Small intestine (tissue), 7 donors: Measurements from ENCODE around the gene EPN2. TPM values are rescaled to one million over a fixed set of nuclear protein-coding genes. Genes with fewer than 3 reads are reported as not detected.

Source experiments
- DNase-seq, 2 donors: peaks; one replicate each; pipeline versions ENCODE4 v3.0.0 to v3.0.0-alpha.2; 2013
- FAIRE-seq: peaks from 2 replicates; lab custom pipeline; 2012; peaks lifted over from hg19 to GRCh38; lab: Jason Lieb, UNC
- H3K27ac ChIP-seq, 3 donors: one replicate each; pipeline ENCODE4 v1.5.1; 2013; ENCODE audit warnings: low read length in 2 of 3, mild to moderate bottlenecking in 2 of 3, control low read depth in 1 of 3, inconsistent platforms in 1 of 3, low read depth in 1 of 3, moderate library complexity in 1 of 3
- H3K27me3 ChIP-seq, 3 donors: one replicate each; pipeline ENCODE4 v1.6.1; 2013; ENCODE audit warnings: low read length in 3 of 3, inconsistent platforms in 1 of 3; ENCODE audit not compliant: control insufficient read depth in 3 of 3, insufficient read depth in 3 of 3
- H3K36me3 ChIP-seq, 3 donors: one replicate each; pipeline ENCODE4 v1.6.1; 2013; ENCODE audit warnings: low read length in 3 of 3, inconsistent platforms in 1 of 3, low read depth in 1 of 3, mild to moderate bottlenecking in 1 of 3, moderate library complexity in 1 of 3; ENCODE audit not compliant: control insufficient read depth in 3 of 3, insufficient read depth in 2 of 3
- H3K4me1 ChIP-seq, 3 donors: one replicate each; pipeline ENCODE4 v1.6.1; 2013; ENCODE audit warnings: low read length in 2 of 3, inconsistent platforms in 1 of 3, low read depth in 1 of 3, mild to moderate bottlenecking in 1 of 3, moderate library complexity in 1 of 3; ENCODE audit not compliant: control insufficient read depth in 3 of 3, insufficient read depth in 2 of 3
- H3K4me3 ChIP-seq, 3 donors: one replicate each; pipeline ENCODE4 v1.5.1; 2013; ENCODE audit warnings: low read length in 3 of 3, control low read depth in 1 of 3, inconsistent platforms in 1 of 3, low read depth in 1 of 3, mild to moderate bottlenecking in 1 of 3, moderate library complexity in 1 of 3
- H3K9me3 ChIP-seq, 2 donors: one replicate each; pipeline ENCODE4 v1.6.1; 2013; ENCODE audit warnings: low read depth in 1 of 2, low read length in 1 of 2; ENCODE audit not compliant: control insufficient read depth in 2 of 2, insufficient read depth in 1 of 2
- WGBS, 3 donors: extraction: QIAGEN DNeasy Blood & Tissue Kit; methylation state at CpG; one replicate each; pipeline ENCODE4 v1.1.7; 2013; 5-methylcytosine and 5-hydroxymethylcytosine counted together
- polyA plus RNA-seq, 4 donors: library from polyadenylated mRNA; stranded (reverse) in 3 of 4; unstranded in 1 of 4; fragments of 200-250 nt in 3 of 4; fragments of 120-200 nt in 1 of 4; gene quantifications; one replicate each; pipeline versions ENCODE4 v1.2.1 to v1.2.3, GENCODE V29; 2013
- donor health status: healthy with polysubstance abuse.
- donor health status: control.
- donor health status: control.
- donor health status: Bipolar disorder and iron deficiency.
- donor health status: healthy.

Gene EPN2
- polyA plus RNA-seq, 4 donors, result 4.2 to 23.7 (median 10.0) TPM

DNA sequence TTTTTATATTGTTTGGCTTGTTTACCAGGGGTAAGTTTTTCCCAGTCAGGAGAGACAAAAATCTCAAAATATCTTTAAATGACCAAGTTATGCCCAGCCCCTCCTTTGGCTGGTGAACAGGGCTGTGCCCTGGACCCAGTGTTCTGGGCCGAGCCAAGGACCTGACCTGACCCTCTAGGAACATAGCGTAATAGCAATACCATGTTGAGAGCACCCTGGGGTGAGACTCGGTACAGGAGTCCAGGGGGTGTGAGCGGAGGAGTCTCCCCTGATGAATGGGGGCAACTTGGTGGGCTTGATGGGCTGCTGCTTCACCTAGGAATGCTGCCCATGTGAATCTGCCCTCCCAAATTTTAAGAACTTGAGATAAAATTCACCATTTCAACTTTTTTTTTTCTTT is 77.9 kb downstream of the EPN2 start:
- H3K27me3 ChIP-seq, result no peaks in the 10 kb centered on the region
- peaks cover 0 to 63% (median 0%) of the 10 kb centered on the region in 3 donors for H3K36me3 ChIP-seq
- 96 to 100% (median 97%) methylated on average over 4 of the region's 4 CpGs for WGBS, 3 donors
- no peak overlapping the region for H3K27ac ChIP-seq
- FAIRE-seq, result no peak
- no peaks in the 10 kb centered on the region for H3K9me3 ChIP-seq
- no peak for DNase-seq
- no peak overlapping the region for H3K4me3 ChIP-seq
- H3K4me1 ChIP-seq, result peaks cover 0 to 15% (median 0%) of the 10 kb centered on the region in 3 donors

DNA sequence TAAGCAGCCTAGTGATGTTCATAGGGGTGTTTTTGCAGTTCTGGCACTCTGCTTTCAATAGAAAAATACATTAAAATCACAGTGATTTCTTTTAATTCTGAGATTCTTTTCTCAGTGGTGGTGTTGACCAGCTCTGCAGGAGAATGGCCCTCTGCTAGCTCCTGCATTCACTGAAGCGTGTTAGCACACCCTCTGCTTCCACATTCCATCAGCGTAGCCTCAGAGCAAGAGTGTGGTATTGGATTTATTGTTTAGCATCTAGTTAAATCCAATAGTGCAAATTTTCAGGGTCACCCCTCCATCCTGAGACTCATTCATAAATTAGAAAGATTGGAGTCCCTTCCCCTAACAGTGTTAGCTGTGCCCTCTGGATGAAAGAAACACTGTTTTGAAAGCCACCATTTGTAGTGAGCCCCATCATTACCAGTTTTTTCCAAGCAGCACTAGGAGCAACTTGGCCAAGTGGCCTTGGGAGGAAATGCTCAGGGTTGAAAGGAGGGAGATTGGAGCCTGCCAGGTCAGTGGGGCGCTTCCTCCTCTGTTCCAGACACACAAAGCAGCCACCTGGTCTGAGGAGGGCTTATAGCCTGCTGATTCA is 79.7 kb downstream of the EPN2 start:
- Histone ChIP-seq H3K27me3 (no peaks in the 10 kb centered on the region), H3K9me3 (no peaks in the 10 kb centered on the region), H3K36me3 (peaks cover 0 to 68% (median 0%) of the 10 kb centered on the region in 3 donors), H3K27ac (peak overlapping the region in 2 of 3 donors; percentile 41 to 74), H3K4me3 (no peak overlapping the region), H3K4me1 (peaks cover 0 to 15% (median 0%) of the 10 kb centered on the region in 3 donors)
- 65 to 75% (median 71%) methylated on average over 3 of the region's 3 CpGs for WGBS, 3 donors
- no peak for DNase-seq
- no peak for FAIRE-seq

DNA sequence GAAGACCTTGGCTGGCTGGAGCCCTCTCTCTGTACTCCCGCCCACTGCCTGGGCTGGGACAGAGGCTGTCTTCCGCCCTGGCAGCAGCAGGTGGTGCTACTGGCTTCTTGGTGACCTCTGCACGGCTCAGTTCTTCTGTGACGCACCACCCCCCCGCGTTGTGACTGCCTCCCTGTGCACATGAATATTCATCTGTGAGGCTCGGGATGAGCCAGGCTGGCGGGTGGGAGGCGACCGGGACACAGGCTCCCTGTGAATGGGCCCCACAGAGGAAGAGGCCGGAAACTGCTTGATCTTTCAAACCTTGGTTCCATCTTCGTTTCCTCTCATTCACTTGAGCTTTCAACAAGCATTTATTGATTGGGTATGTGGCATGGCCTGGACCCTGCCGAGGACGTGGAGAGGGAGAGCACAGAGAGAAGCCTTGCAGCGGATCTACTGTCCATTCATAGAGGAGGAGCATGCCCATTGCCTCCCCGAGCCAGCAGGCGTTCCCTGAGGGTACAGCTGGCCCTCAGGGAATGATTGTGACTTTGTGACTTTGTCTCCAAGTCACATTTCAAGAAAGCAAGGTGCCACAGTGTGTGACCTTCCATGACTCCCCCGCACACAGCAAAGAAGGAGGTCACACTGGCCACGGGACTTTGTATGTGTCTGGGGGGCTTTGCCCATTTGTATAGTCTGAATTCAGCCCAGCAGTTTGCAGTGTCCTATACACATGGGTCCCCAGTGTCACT is 80.4 kb downstream of the EPN2 start:
- WGBS, 3 donors, result 24 to 49% (median 39%) methylated on average over 19 of the region's 19 CpGs
- Histone ChIP-seq H3K27ac (peak overlapping the region in 2 of 3 donors; percentile 41 to 74), H3K9me3 (no peaks in the 10 kb centered on the region), H3K4me3 (peak overlapping the region in 1 of 3 donors; percentile 19), H3K27me3 (no peaks in the 10 kb centered on the region), H3K36me3 (peaks cover 0 to 66% (median 0%) of the 10 kb centered on the region in 3 donors), H3K4me1 (peaks cover 0 to 15% (median 0%) of the 10 kb centered on the region in 3 donors)
- DNase-seq (peak; percentile 83 to 93), FAIRE-seq (no peak)

DNA sequence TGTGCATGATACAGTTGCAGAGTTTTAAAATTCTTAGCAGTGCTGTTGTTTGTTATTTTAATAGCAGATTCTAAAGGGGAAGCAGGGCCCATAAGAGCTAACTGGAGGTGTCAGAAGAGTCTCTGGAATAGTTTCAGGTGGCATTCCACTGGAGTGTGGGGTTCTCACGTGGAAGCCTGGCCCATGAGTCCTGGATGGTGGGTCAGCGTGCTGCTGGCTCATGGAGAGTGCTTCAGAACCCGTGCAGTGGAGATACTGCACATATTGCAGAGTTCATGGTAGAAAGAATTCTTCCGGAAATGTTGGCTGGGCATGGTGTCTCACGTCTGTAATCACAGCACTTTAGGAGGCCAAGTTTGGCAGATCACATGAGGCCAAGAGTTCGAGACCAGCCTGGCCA is 81.4 kb downstream of the EPN2 start:
- Histone ChIP-seq H3K36me3 (peaks cover 0 to 60% (median 0%) of the 10 kb centered on the region in 3 donors), H3K27me3 (no peaks in the 10 kb centered on the region), H3K4me1 (peaks cover 0 to 15% (median 0%) of the 10 kb centered on the region in 3 donors), H3K27ac (no peak overlapping the region), H3K9me3 (no peaks in the 10 kb centered on the region), H3K4me3 (no peak overlapping the region)
- FAIRE-seq (no peak), DNase-seq (no peak)
- WGBS, 3 donors, result 86 to 89% (median 86%) methylated on average over 6 of the region's 6 CpGs

DNA sequence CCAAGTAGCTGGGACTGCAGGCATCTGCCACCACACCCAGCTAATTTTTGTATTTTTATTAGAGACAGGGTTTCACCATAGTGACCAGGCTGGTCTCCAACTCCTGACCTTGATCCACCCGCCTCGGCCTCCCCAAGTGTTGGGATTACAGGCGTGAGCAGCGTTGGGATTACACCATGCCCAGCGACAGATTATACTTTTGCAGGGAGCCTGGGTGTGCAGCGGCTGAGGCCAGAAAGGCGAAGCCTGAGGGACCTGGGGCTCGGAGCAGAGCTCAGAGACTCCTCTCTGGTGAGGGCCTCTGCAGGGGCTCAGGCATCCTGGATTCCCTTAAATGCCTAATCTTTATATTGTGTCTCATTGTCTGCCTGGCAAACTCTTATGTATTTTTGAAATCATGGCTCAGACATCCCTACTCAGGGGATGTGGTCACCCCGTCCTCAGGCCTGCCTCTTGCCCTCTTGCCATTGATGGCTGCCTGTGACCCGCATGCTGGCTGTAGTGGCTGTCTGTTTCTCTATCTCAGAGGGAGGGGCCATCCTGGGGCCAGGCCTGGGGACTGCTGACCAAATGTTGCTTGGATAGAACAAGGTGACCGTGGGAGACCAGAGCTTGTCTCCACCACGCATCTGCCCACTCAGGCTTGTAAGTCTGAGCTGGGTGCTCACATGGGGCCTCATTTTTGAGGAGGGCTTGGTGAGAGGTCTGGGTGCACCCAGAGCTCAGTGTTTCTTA is 82.8 kb downstream of the EPN2 start:
- Histone ChIP-seq H3K4me3 (no peak overlapping the region), H3K27ac (no peak overlapping the region), H3K36me3 (peaks cover 0 to 48% (median 0%) of the 10 kb centered on the region in 3 donors), H3K9me3 (peaks cover 0 to 3% of the 10 kb centered on the region in 2 donors), H3K27me3 (no peaks in the 10 kb centered on the region), H3K4me1 (peaks cover 0 to 15% (median 0%) of the 10 kb centered on the region in 3 donors)
- FAIRE-seq (no peak), DNase-seq (no peak)
- WGBS, 3 donors, result 89 to 93% (median 92%) methylated on average over 12 of the region's 12 CpGs

DNA sequence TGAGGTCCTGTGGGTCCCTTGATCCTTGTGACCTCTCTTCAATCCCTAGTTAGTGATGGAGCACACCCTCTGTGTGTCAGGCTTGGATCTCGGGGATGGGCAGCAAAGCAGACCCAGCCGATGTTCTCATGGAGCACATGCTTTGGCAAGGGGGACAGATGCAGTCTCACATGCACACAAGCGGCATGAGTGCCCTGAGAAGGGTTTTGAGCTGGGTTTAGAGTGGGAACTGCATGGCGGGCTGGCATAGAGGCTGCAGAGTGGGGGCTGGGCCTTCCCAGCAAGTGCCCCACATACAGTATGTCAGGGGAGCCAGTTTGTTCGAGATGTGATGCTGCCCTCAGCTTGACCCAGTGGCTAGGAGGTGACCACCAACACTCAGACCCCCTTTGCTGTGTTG is 83.7 kb downstream of the EPN2 start:
- H3K27ac ChIP-seq, result no peak overlapping the region
- DNase-seq (no peak), FAIRE-seq (no peak)
- peaks cover 0 to 6% of the 10 kb centered on the region in 2 donors for H3K9me3 ChIP-seq
- H3K36me3 ChIP-seq, result peaks cover 0 to 41% (median 0%) of the 10 kb centered on the region in 3 donors
- peaks cover 0 to 15% (median 0%) of the 10 kb centered on the region in 3 donors for H3K4me1 ChIP-seq
- H3K4me3 ChIP-seq, result no peak overlapping the region
- 91 to 93% (median 91%) methylated on average over 5 of the region's 5 CpGs for WGBS, 3 donors
- no peaks in the 10 kb centered on the region for H3K27me3 ChIP-seq

DNA sequence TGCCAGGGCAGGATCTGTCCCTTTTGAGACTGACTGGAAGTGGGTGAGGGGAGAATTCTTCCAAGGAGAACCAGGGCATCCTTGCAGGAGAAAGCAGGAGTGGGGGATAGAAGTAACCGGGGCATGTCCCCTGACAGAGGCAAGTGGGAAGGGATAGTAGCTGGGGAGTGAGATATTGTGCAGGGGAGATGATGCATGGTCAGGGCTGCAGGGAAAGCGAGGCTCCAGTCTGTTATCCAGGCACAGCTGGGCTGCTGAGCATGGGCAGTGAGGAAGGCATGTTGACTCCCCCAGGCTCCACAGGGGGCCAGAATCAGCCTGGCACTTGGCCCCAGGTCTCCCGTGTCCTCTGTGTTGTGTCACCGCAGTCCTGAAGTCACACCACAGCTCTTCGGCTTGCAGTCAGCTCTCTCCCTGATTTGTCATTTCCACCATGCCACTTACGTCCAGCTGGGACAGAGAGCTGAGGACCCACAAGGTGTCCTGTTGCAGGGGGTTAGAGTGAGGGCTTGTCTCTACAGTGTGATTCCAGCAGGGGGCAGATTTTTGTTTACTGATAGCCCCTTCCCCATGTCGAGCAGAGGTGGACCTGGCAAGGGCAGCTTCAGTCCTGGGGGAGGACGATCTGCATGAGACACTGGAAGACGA is 84.4 kb downstream of the EPN2 start:
- Histone ChIP-seq H3K36me3 (peaks cover 0 to 38% (median 0%) of the 10 kb centered on the region in 3 donors), H3K27ac (no peak overlapping the region), H3K9me3 (peaks cover 0 to 6% of the 10 kb centered on the region in 2 donors), H3K4me1 (peaks cover 0 to 15% (median 0%) of the 10 kb centered on the region in 3 donors), H3K27me3 (no peaks in the 10 kb centered on the region), H3K4me3 (no peak overlapping the region)
- DNase-seq, result no peak
- 86 to 90% (median 88%) methylated on average over 9 of the region's 9 CpGs for WGBS, 3 donors
- FAIRE-seq, result no peak

DNA sequence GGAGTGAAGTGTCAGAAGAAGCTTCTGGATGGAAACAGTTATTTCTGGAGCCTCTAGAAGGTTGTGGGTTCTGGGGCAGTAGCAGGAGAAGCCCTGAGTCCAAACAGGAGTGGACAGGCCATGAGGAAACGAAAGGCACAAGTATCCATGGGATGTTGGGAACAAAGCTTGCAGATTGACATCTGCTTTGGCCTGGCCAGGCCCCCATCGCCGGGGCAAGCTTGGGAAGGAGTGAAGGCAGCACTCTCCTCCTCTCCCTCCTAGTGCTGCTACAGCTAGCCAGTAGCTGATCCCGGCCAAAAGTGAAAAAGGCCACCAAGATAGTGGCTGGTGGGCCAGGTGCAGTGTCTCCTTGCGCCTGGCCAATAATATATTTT is 85.0 kb downstream of the EPN2 start:
- Histone ChIP-seq H3K27me3 (no peaks in the 10 kb centered on the region), H3K4me3 (no peak overlapping the region), H3K4me1 (peaks cover 0 to 10% (median 0%) of the 10 kb centered on the region in 3 donors), H3K36me3 (peaks cover 0 to 37% (median 0%) of the 10 kb centered on the region in 3 donors), H3K9me3 (peaks cover 0 to 6% of the 10 kb centered on the region in 2 donors), H3K27ac (no peak overlapping the region)
- WGBS, 3 donors, result 93 to 96% (median 96%) methylated on average over 5 of the region's 5 CpGs
- FAIRE-seq (no peak), DNase-seq (no peak)
